IPS DF 4.7 (cell line): ENCODE data around the gene TMEM269.

ENCODE experiments used
- DNase-seq: peaks from one replicate; pipeline ENCODE4 v3.0.0-alpha.2; 2013; ENCODE audit warnings: low spot score; ENCODE audit errors: extremely low read depth

Gene TMEM269

DNA sequence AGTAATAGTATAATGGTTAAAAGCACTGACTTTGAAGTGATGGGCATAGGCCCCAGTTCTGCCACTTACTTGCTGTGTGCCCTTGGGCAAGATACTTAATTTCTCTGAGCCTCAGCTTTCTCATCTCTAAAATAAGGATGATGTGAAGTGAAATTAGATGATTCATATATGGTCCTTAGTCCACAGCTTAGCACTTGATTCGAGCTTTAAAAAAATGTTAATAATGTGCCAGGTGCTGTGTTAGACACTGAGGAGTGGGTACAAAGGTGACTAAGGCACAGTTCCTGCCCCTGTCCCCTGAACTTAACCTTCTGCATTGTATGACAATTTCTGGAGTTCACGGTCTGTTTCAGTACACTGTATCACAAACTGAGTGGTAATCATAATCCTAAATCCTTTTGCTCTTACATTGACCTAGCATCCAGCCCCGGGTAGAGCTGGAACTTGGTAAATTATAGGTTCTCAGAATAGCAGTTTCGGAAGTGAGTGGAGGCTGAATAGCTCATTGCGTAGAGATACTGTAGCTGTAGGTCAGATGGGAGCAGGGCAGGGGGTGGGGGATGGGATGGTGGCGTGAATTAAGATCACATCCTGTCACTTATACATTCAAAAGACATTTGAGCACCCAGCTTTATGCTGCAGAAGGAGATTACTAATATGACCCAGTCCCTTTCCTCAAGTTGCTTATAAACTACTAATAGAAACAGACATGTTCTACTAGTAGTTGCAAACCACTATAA is 63.1 kb downstream of the TMEM269 start:
- DNase-seq = no peak

DNA sequence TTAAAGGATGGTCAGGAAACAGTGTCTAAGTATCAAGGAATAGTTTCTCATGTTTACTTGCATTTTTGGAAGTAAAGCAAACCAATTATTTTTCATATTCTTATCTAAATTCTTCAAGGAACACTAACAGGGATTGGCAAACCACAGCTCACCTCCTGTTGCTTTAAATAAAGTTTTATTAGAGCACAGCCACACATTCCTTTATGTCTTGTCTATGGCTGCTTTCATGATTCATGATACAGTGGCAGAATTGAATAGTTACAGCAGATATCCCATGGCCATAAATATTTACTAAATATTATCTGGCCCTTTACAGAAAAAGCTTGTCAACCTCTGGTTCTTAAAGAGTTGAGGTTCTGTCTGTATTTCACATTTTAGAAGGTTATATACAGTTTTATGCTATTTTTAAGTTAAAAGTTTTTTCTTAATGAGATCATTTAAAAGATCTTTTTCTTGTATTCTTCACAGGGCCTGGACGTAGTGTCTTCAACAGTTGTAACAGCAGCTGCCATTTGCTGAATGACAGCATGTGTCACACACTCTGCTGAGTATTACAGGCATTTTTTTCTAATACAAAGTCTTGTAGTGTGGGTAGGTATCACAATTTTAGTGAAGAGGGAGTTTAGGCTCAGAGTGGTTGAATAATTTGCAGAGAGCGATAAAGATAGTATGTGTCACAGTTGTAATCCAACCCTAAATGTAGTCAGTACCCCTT is 64.2 kb downstream of the TMEM269 start:
- no peak for DNase-seq

- no peak for DNase-seq
Observed at GRCh38 chr1:42849944-42850343, 65.2 kb downstream of the TMEM269 start.
